Fibroblast of lung (primary cell): Measurements from ENCODE around the gene ANO6. TPM values are rescaled to one million over a fixed set of nuclear protein-coding genes. Genes with fewer than 3 reads are reported as not detected.
"Not testable (repeated sequence)": the region's sequence is repeated elsewhere in the genome, so short reads cannot be mapped to it uniquely, and the experiment has no call there.

Experiments used
- DNase-seq, 2 donors: peaks; one replicate each; pipeline versions ENCODE4 v3.0.0 to v3.0.0-alpha.2; 2010; ENCODE audit warnings: low read depth in 2 of 2
- H2AFZ ChIP-seq: 2 replicates; pipeline ENCODE4 v1.5.1; 2012; ENCODE audit warnings: low read length, control low read depth, inconsistent platforms
- H3K27ac ChIP-seq: 2 replicates; pipeline ENCODE4 v1.5.1; 2011; ENCODE audit warnings: low read length, control low read depth; ENCODE audit not compliant: insufficient read depth
- H3K27me3 ChIP-seq: 2 replicates; pipeline ENCODE4 v1.5.1; 2011; ENCODE audit warnings: mild to moderate bottlenecking, low read length; ENCODE audit not compliant: control insufficient read depth, insufficient read depth
- H3K36me3 ChIP-seq: 2 replicates; pipeline ENCODE4 v1.5.1; 2011; ENCODE audit warnings: low read length; ENCODE audit not compliant: control insufficient read depth, insufficient read depth
- H3K4me1 ChIP-seq: 2 replicates; pipeline ENCODE4 v1.5.1; 2011; ENCODE audit warnings: low read length; ENCODE audit not compliant: control insufficient read depth, insufficient read depth; ENCODE audit errors: extremely low read depth
- H3K4me2 ChIP-seq: 2 replicates; pipeline ENCODE4 v1.5.1; 2011; ENCODE audit warnings: low read length, control low read depth; ENCODE audit not compliant: insufficient read depth; ENCODE audit errors: extremely low read depth
- H3K4me3 ChIP-seq, 4 experiments: fragments of 200-600 bp in 1 of 4; sonication (generic) in 1 of 4; replicated peaks in 1 of 4; 2 replicates each; pipeline ENCODE4 v1.5.1; 2011 to 2016; ENCODE audit warnings: low read length in 4 of 4, low read depth in 3 of 4, mild to moderate bottlenecking in 3 of 4, control low read depth in 2 of 4, inconsistent platforms in 1 of 4, mixed read lengths in 1 of 4; ENCODE audit not compliant: insufficient read depth in 1 of 4; ENCODE audit errors: control extremely low read depth in 1 of 4
- H3K79me2 ChIP-seq: 2 replicates; pipeline ENCODE4 v1.5.1; 2012; ENCODE audit warnings: mild to moderate bottlenecking, low read length, inconsistent platforms; ENCODE audit not compliant: control insufficient read depth, insufficient read depth
- H3K9ac ChIP-seq: 2 replicates; pipeline ENCODE4 v1.5.1; 2011; ENCODE audit warnings: mild to moderate bottlenecking, low read length, control low read depth; ENCODE audit not compliant: insufficient read depth
- H3K9me3 ChIP-seq: 2 replicates; pipeline ENCODE4 v1.5.1; 2012; ENCODE audit warnings: low read depth, low read length; ENCODE audit not compliant: control insufficient read depth, insufficient read depth
- H4K20me1 ChIP-seq: 2 replicates; pipeline ENCODE4 v1.5.1; 2011; ENCODE audit warnings: low read length; ENCODE audit not compliant: control insufficient read depth, insufficient read depth; ENCODE audit errors: extremely low read depth
- EZH2 ChIP-seq: IDR thresholded peaks from 2 replicates; pipeline ENCODE4 v1.5.1; 2012; ENCODE audit warnings: low read length, control low read depth, mild to moderate bottlenecking; ENCODE audit errors: missing control alignments
- polyA plus RNA-seq, 2 donors: library from polyadenylated mRNA; depleted of rRNA in 1 of 2; stranded (reverse) in 1 of 2; unstranded in 1 of 2; fragments of >200 nt; gene quantifications; 2 replicates each; pipeline ENCODE4 v1.2.1, GENCODE V29; 2011 to 2012; ENCODE audit warnings: missing spikeins in 1 of 2
- total RNA-seq: library from RNA; depleted of rRNA; stranded (reverse); fragments of >200 nt; gene quantifications from 2 replicates; pipeline ENCODE4 v1.2.1, GENCODE V29; 2014
- TF ChIP-seq, protein P1 (sequence below), 2 donors: IDR thresholded peaks in 1 of 2; conservative IDR thresholded peaks in 1 of 2; 1 replicate in 1 of 2; 2 replicates in 1 of 2; pipeline ENCODE4 v1.5.1; 2011 to 2012; ENCODE audit warnings: low read length in 2 of 2, control low read depth in 1 of 2, inconsistent platforms in 1 of 2, low read depth in 1 of 2, mild to moderate bottlenecking in 1 of 2

ANO6 gene
- total and polyA plus RNA-seq, 2 donors (not counting 1 experiment from before 2014, with no cell fraction given): 59.1 to 69.1 TPM

DNA sequence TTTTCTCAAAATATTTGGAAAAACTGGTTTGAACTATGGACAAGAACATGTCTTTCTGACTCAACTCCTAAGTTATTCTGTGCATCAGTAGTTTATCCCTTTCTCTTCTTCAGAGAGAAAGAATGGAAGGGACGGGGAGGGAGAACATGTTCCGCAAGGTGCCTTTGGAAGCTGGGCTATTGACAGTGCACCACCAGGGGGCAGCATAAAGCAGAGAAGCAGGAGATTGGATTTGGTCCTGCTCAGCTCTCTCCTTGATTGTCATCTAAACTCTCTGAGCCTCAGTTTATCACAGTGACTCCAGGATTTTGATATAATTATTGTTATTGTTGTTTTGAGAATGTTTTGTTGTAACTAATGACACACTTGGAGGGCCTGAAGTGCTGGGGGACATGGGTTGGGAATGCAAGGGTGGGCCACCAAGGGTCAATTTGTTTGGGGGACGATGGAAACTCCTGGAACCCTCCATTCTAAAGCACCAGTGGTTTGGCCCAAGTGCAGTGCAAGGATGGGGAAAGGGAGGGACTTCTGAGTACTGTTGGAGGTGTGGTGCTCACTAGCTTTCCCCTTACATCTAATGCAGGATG, 45.3 kb upstream of the ANO6 start:
- H3K27me3 ChIP-seq: no peaks in the 10 kb centered on the region
- no peak overlapping the region for H2AFZ ChIP-seq
- no peaks in the 10 kb centered on the region for H3K9me3 ChIP-seq
- no peaks in the 10 kb centered on the region for H3K36me3 ChIP-seq
- no peak overlapping the region for H3K4me3 ChIP-seq
- H3K4me2 ChIP-seq: no peak overlapping the region
- H3K27ac ChIP-seq: no peak overlapping the region
- no peak overlapping the region for H3K9ac ChIP-seq
- peak; percentile 64 to 83 for DNase-seq
- no peak for TF ChIP-seq EZH2
- TF ChIP-seq, protein P1, sequence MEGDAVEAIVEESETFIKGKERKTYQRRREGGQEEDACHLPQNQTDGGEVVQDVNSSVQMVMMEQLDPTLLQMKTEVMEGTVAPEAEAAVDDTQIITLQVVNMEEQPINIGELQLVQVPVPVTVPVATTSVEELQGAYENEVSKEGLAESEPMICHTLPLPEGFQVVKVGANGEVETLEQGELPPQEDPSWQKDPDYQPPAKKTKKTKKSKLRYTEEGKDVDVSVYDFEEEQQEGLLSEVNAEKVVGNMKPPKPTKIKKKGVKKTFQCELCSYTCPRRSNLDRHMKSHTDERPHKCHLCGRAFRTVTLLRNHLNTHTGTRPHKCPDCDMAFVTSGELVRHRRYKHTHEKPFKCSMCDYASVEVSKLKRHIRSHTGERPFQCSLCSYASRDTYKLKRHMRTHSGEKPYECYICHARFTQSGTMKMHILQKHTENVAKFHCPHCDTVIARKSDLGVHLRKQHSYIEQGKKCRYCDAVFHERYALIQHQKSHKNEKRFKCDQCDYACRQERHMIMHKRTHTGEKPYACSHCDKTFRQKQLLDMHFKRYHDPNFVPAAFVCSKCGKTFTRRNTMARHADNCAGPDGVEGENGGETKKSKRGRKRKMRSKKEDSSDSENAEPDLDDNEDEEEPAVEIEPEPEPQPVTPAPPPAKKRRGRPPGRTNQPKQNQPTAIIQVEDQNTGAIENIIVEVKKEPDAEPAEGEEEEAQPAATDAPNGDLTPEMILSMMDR (conservative IDR thresholded peaks at IDR 0.05 in 1 of 2, IDR thresholded peaks at IDR 0.05 in 1 of 2; ENCODE audit: low read depth in 1 of 2, low read length in 2 of 2): peak; percentile 91 to 96
- no peaks in the 10 kb centered on the region for H3K79me2 ChIP-seq
- no peaks in the 10 kb centered on the region for H3K4me1 ChIP-seq
- H4K20me1 ChIP-seq: no peaks in the 10 kb centered on the region

DNA sequence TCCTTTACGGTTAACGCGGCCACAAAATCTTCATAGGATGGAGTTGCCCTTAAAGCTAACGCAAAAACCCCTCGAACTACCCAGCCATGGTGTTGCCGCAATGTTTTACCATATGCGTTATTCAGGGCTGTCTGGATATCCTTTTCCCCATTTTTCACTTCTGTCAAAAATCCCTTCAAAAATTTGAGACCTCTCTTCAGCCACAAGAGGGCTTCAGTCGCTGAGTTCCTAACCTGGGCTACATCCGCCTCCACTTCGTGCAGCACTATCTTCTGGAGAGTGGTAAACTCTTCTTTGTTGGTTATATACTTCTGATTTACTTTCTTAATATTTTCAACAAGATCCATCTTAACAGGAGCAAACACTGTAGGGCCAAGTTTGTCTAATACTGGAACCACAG, 42.6 kb upstream of the ANO6 start:
- not testable (repeated sequence) for H3K9ac ChIP-seq

DNA sequence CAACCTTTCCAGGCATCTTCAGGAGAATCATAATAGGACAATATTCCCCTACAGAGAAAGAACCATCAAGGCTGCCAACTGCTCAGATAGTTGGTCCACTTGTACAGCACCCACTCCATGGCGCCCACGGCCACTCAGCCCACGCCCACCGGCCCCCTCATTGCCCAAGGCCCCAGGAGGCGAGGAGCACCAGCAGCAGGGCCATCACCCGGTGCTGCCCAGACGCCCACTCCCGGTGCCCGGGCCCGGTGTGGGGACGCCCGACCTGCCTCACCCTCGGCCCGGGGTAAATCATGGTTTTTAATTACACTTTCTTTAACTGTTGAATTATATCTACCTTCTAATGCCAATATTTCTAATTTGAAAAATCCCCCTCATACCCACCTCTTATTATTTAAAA, 41.3 kb upstream of the ANO6 start:
- no peak overlapping the region for H3K27ac ChIP-seq
- H2AFZ ChIP-seq: no peak overlapping the region
- H3K4me3 ChIP-seq: no peak overlapping the region
- no peaks in the 10 kb centered on the region for H3K9me3 ChIP-seq
- no peaks in the 10 kb centered on the region for H3K79me2 ChIP-seq
- H3K27me3 ChIP-seq: no peaks in the 10 kb centered on the region
- H3K9ac ChIP-seq: no peak overlapping the region
- H4K20me1 ChIP-seq: no peaks in the 10 kb centered on the region
- no peaks in the 10 kb centered on the region for H3K36me3 ChIP-seq
- DNase-seq: no peak
- H3K4me1 ChIP-seq: no peaks in the 10 kb centered on the region
- no peak for TF ChIP-seq EZH2
- TF ChIP-seq, protein P1 (conservative IDR thresholded peaks at IDR 0.05 in 1 of 2, IDR thresholded peaks at IDR 0.05 in 1 of 2; ENCODE audit: low read depth in 1 of 2, low read length in 2 of 2): no peak
- no peak overlapping the region for H3K4me2 ChIP-seq

More for the DNA sequence above, 42.6 kb upstream of the ANO6 start:
- not testable (repeated sequence) for DNase-seq, H4K20me1 ChIP-seq, H3K9me3 ChIP-seq, H3K4me1 ChIP-seq, H3K36me3 ChIP-seq, H3K27ac ChIP-seq, H3K4me2 ChIP-seq, H3K27me3 ChIP-seq, H3K4me3 ChIP-seq, H3K79me2 ChIP-seq, H2AFZ ChIP-seq
